ENCODE results near the gene ZFAND2B. TPM values are rescaled to one million over a fixed set of nuclear protein-coding genes. Genes with fewer than 3 reads are reported as not detected.

ZFAND2B gene
- total RNA-seq, 1 experiment from 2014 or later, result 16.4 TPM

DNA sequence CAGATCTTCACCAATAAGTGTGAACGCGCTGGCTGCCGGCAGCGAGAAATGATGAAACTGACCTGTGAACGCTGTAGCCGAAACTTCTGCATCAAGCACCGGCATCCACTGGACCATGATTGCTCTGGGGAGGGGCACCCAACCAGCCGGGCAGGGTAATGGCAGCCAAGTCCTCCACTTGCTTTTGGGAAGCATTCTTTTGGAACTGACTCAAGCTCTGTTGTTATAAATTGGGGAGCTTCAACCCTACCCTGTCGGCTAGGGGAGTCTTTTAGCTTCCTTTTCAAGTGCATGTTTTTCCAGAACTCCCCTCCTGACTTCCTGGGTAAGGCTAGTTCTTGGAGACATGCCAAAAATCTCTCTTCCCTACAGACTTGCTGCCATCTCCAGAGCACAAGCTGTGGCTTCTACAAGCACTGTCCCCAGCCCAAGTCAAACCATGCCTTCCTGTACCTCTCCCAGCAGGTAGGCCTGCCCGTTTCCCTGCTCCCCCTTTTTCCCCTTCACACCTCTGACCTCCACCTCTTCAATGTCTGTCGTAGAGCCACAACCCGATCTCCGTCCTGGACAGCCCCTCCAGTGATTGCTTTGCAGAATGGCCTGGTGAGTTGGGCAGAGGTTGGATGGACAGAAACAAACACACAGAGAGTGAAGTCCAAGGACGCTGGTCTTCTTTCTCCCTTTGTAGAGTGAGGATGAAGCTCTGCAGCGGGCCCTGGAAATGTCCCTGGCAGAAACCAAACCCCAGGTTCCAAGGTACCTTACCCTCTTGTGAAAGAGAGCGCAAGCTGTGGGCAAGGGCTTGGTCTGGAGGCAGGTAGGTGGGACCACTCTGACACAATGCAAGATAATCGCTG is 1.5 kb downstream of the ZFAND2B start:
- WGBS (ENCODE audit: extremely low coverage, insufficient read length, low lambda C conversion rate), result no CpG with 5 or more reads among the region's 17 CpGs
- H4K91ac ChIP-seq (ENCODE audit: insufficient read length, low read depth, low read length), result no peak overlapping the region
- no peak overlapping the region for H4K5ac ChIP-seq (ENCODE audit: insufficient read length, low read depth, low read length)
- no peak overlapping the region for H3K27ac ChIP-seq (ENCODE audit: insufficient read length, low read depth, low read length)
- no peak overlapping the region for H3K56ac ChIP-seq (ENCODE audit: insufficient read length, low read depth, low read length)
- peaks cover 4% of the 10 kb centered on the region for H3K23me2 ChIP-seq (ENCODE audit: insufficient read length, low read depth, low read length, poor library complexity, severe bottlenecking)
- no peak overlapping the region for H3T11ph ChIP-seq (ENCODE audit: low read length)
- H3K18ac ChIP-seq (ENCODE audit: insufficient read length, low read depth, low read length), result no peak overlapping the region
- no peak overlapping the region for H3K9ac ChIP-seq (ENCODE audit: extremely low read depth, insufficient read length, low read length)
- no peak overlapping the region for H2BK12ac ChIP-seq (ENCODE audit: insufficient read length, low read depth, low read length)
- H3K27ac Mint-ChIP-seq, result peak overlapping the region in 2 of 3 experiments; percentile 9 to 52; a peak in 2 of 7 replicates
- H3K14ac ChIP-seq (ENCODE audit: insufficient read depth, low read length), result no peak overlapping the region
- peak overlapping the region; percentile 83 to 88; a peak in 4 of 5 replicates for H3K4me3 Mint-ChIP-seq
- H3K4ac ChIP-seq (ENCODE audit: low read depth, low read length), result no peak overlapping the region
- H3K9me3 ChIP-seq (ENCODE audit: control insufficient read depth, low read depth, low read length), result no peaks in the 10 kb centered on the region
- DNase-seq, result peak; percentile 22
- H3K27me3 ChIP-seq (ENCODE audit: insufficient read depth, low read length), result no peaks in the 10 kb centered on the region
- TF ChIP-seq, protein P1, sequence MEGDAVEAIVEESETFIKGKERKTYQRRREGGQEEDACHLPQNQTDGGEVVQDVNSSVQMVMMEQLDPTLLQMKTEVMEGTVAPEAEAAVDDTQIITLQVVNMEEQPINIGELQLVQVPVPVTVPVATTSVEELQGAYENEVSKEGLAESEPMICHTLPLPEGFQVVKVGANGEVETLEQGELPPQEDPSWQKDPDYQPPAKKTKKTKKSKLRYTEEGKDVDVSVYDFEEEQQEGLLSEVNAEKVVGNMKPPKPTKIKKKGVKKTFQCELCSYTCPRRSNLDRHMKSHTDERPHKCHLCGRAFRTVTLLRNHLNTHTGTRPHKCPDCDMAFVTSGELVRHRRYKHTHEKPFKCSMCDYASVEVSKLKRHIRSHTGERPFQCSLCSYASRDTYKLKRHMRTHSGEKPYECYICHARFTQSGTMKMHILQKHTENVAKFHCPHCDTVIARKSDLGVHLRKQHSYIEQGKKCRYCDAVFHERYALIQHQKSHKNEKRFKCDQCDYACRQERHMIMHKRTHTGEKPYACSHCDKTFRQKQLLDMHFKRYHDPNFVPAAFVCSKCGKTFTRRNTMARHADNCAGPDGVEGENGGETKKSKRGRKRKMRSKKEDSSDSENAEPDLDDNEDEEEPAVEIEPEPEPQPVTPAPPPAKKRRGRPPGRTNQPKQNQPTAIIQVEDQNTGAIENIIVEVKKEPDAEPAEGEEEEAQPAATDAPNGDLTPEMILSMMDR (conservative IDR thresholded peaks at IDR 0.05), result no peak
- no peak overlapping the region for H4K8ac ChIP-seq (replicated peaks; ENCODE audit: insufficient read length, low read depth, low read length)
- H2BK5ac ChIP-seq (ENCODE audit: insufficient read length, low read length), result no peak overlapping the region
- no peak overlapping the region for H2BK20ac ChIP-seq (ENCODE audit: low read depth, low read length, poor library complexity, severe bottlenecking)
- peaks cover 7 to 53% (median 42%) of the 10 kb centered on the region in 3 experiments for H3K36me3 Mint-ChIP-seq (ENCODE audit: insufficient read depth in 1 of 3, low read depth in 3 of 3)
- no peaks in the 10 kb centered on the region for H3K79me1 ChIP-seq (ENCODE audit: insufficient read depth, low read depth, low read length, poor library complexity, severe bottlenecking)
- H2AK5ac ChIP-seq (ENCODE audit: insufficient read length, low read length), result no peak overlapping the region
- no peak overlapping the region for H3K23ac ChIP-seq (ENCODE audit: insufficient read length, low read depth, low read length)
- H2AFZ ChIP-seq (ENCODE audit: low read length), result no peak overlapping the region
- no peaks in the 10 kb centered on the region for H4K20me1 ChIP-seq (ENCODE audit: control insufficient read depth, insufficient read depth, insufficient read length)
- H3K9me3 Mint-ChIP-seq, result peaks cover 3% of the 10 kb centered on the region in 2 experiments; a peak in 3 of 5 replicates
- H3K27me3 Mint-ChIP-seq (ENCODE audit: low read depth), result peaks cover 7% of the 10 kb centered on the region
- H2BK120ac ChIP-seq (ENCODE audit: low read depth, low read length, poor library complexity, severe bottlenecking), result no peak overlapping the region
- H2BK15ac ChIP-seq (ENCODE audit: low read depth, low read length), result no peak overlapping the region
- no peaks in the 10 kb centered on the region for H3K79me2 ChIP-seq (ENCODE audit: insufficient read depth, low read length)
- peaks cover 8 to 13% of the 10 kb centered on the region in 2 experiments for H3K4me1 Mint-ChIP-seq
- H3K4me1 ChIP-seq (ENCODE audit: insufficient read depth, low read length), result no peaks in the 10 kb centered on the region
- H3K4me2 ChIP-seq (ENCODE audit: insufficient read depth, insufficient read length, low read length), result no peak overlapping the region
